ENCODE data around the gene COL6A5.
"Not testable (repeated sequence)": the region's sequence is repeated elsewhere in the genome, so short reads cannot be mapped to it uniquely, and the experiment has no call there.

COL6A5 gene

DNA sequence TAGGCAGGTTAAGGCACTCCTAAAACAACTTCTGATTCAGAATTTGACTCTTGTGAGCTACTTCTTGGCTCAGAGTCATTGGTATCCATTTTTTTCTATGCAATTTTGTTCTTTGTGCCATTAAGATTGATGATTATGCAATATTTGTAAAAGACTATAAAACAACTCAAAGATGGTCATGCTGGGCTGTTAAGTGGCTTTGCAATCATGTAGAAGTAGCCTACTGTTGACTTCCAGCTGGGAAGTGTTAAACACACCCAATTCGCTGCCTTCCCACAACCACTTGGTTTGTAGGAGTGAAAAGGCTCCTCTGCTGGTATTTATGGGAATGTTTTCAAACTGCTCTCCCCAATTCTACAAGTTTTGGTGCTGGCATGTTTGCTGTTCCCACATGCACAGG lies 96.8 kb downstream of the COL6A5 start:
- in situ Hi-C loops (cut with MboI; ENCODE audit: low sequenced_read_pairs): no loop called here

DNA sequence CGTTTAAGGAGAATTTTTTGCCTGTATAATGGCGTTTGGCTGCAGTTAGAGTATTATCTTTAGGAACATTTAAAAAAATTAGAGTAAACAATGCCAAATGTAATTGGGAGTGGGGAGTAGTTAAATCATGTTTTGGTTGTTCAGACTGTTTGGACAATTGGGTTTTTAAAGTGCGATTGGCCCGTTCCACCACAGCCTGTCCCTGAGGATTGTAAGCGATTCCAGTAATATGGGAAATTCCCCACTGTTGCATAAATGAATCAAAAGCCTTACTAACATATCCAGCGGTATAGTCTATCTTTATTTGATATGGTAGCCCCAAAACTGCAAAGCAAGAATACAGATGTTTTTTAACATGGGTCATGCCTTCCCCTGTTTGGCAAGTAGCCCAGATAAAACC lies 101.4 kb downstream of the COL6A5 start:
- in situ Hi-C loops (cut with MboI; ENCODE audit: low sequenced_read_pairs): not testable (repeated sequence)

DNA sequence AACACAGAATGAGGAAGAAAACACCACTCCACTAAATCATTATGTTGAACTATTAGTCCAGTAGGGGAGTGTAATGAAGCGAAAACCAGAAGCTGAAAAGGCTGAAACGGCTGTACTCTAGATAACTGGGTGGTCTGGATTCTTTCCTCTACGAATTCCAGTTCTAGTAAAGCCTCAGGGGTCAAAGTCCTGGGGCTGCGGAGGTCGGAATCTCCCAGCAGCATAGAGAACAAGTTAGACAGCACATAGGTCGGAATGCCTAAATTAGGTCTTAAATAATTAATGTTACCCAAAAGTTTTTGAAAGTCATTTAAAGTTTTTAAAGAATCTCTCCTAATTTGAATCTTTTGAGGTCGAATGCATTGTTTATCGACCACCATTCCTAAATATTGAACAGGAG lies 102.7 kb downstream of the COL6A5 start:
- in situ Hi-C loops (cut with MboI; ENCODE audit: low sequenced_read_pairs): not testable (repeated sequence)

DNA sequence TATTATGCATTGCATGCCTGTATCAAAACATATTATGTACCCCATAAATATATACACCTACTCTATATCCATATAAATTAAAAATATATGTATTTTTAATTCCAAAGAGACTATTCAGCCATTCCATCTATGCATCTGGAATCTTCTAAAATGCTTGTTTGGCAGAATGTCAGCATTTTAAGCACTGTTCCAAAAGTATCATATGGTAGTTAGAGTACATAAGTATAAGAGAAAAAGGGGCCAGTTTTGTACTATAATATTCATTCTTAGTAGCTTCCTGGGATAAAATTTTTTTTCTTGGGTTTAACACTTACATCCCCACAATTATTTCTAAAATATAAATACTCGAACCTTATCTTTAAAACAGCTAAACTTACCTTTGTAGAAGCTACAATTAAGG lies 111.1 kb downstream of the COL6A5 start:
- in situ Hi-C loops (cut with MboI; ENCODE audit: low sequenced_read_pairs): no loop called here

DNA sequence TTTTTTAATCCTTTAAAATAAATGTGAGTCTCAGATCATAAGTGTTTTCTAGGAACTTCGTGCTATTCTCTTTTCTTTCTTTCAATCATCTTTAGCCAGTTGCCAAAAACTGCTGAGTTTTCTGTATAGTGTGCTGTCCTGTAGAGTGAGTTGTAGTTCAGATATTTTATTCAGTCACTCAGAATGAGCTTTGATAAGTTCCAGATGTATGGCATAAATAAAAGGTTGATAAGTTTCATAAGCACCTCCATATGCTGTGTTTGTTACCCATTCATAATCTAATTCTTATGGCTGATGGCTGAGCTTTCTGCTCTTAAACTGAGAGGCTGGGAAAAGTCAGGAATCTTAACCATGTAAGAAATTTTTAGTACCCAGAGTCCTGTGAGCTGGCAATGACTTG lies 112.2 kb downstream of the COL6A5 start:
- in situ Hi-C loops (cut with MboI; ENCODE audit: low sequenced_read_pairs): no loop called here

DNA sequence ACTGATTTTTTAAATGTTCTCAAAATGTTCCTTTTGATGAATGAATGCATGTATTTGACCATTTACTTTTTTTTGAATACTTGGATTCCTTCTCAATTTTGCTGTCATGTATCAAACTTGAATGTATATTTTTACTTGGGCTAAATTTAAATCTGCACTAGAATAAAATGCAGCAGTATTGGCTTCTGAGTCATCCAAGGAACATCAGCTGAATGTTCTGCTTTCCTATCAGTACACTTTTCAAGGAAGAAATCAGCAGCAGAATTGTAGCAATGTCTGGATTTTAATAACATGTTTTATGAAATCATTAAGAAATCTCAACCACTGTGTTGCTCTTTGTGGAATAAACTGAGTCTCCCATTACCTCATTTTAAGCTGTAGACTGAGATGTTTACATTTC lies 114.5 kb downstream of the COL6A5 start:
- in situ Hi-C loops (cut with MboI; ENCODE audit: low sequenced_read_pairs): no loop called here

DNA sequence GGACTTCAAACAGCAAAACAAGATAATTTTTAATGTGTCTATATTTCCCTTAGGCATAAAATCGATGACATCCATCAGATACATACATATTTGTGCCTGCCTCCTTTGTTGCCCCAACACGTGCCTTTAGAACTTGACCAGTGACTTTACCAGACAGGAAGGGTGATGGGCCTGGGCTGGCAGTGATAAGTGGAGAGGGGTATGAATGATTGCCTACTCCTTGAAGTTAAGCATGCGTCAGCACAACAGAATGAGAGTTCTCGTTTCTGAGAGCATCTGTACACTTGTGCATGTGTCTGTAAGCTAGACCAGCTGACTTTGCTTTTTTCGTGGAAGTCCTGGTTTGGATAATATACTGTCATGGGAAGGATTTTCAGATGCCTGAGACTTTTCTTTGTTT lies 116.6 kb downstream of the COL6A5 start:
- in situ Hi-C loops (cut with MboI; ENCODE audit: low sequenced_read_pairs): no loop called here

DNA sequence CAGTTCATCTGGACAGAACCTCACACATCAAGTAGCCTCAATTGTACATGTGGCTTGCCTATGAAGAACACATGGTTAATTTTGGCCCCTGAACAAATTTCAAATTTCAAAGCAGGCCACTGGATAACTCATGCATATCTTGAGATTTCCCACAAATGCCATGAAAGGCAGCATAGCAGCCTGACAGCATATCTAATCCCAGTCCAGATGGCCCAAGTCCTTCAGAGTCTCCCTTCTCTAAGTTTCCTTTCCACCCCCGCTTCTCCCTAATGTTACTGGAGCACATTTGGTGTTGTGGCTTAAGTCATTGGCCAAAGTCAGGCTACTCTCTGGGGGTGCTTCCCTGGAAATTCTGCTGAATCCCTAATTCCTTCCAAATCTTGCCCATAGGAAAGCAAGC lies 117.7 kb downstream of the COL6A5 start:
- in situ Hi-C loops (cut with MboI; ENCODE audit: low sequenced_read_pairs): no loop called here

DNA sequence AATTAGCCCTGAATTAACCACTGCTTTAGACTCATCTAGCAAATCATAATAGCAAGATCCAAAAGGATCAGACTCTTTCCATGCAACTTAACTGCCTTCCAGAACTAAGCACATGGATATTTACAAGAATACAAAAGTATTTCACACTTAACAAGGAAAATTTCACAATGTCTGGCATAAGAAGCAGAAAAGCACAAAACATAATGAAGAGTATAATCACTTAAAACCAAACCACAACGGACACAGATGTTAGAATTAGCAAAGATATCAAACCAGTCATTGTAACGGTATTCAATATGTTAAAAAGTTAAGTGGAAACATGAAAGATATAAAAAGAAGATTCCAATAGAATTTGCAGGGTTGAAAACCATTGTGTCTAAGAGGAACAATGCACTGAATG lies 120.0 kb downstream of the COL6A5 start:
- in situ Hi-C loops (cut with MboI; ENCODE audit: low sequenced_read_pairs): no loop called here

DNA sequence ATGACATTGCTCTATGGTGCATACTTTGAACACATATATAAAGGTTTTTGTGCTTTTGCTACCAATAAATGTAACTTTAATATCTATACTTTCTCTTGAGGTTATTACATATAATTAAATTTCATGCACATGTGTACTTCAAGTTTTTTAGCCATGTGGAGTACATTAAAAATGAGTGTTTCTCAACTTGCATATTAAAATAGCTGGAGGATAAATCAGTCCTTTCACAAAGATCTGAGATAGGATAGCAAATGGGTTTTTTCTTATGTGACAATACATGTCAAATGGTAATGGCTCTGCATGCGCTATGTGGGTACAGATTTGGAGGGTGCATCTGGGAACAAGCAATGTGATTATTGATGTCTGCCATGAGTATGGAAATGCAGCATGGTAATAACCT lies 122.8 kb downstream of the COL6A5 start:
- in situ Hi-C loops (cut with MboI; ENCODE audit: low sequenced_read_pairs): no loop called here

DNA sequence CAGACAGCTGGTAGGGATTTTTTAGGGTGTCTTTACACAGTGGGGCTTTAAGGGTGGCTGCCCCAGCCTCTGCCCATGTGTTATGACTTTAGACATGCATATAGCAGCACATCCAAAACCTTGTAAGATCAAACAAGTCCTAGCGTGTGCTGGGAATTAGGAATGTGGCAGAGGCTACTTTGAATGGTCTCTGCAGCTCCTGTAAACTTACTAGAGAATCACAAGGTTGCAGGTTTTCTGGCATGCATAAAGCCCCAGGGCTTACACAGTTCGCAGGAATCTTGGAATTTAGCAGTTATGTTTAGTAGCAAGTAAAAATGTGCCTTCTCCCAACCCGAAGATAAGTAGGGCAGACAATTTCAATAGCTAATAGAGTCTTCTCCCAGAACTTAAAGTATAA lies 124.7 kb downstream of the COL6A5 start:
- in situ Hi-C loops (cut with MboI; ENCODE audit: low sequenced_read_pairs): no loop called here

DNA sequence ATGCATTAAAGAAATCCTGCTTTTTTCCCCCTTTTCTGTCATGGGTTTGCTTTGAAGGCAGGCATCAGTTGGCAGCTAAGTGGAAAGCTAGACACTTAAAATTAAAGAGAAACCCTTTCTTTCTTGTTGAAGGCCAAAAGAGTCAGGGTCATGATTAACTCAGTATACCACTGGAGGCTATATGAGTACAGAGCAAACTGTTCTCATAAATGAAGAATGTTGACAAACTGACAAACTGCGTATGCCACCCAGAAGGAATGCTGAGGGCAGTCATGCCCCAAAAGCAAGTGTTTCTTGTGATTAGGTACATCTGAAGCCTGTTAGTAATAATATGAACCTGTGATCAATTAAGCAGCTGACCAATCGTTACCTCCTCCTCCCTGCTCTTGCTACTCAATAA lies 127.9 kb downstream of the COL6A5 start:
- in situ Hi-C loops (cut with MboI; ENCODE audit: low sequenced_read_pairs): no loop called here

DNA sequence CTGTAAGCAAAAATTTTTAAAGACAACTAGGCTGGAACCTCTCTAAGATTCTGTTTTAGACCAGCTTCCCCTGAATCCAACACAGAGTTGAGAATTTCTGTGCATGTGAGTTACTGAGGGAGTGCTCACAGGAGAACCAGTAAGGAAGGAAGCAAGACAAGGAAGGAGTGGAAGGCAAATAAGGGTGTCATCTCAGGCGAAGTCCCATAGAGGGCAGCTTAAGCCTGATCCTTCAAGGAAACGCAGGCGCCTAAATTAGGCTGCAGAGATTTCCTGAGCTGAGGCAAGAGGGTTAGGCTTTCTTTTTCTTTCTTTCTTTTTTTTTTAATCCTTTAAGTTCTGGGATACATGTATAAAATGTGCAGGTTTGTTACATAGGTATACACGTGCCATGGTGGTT lies 135.3 kb downstream of the COL6A5 start:
- in situ Hi-C loops (cut with MboI; ENCODE audit: low sequenced_read_pairs): no loop called here

DNA sequence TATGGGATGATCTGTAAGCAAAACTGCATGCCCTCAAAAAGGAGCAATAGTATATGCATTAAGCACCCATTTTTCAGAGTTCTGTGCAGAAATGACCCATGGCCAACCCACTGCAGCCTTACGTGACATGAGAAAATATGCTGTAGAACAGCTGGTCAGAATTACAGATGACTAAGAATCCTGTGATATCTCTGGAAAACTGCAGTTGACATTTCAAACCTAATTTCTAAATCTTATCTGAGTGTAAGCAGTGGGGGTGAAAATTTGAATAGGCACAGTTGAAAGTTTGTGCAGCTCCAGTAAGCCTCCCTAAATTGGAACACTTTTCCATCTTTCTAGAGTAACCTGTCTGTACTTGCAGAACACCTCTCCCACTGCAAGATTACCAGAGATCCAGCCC lies 142.8 kb downstream of the COL6A5 start:
- in situ Hi-C loops (cut with MboI; ENCODE audit: low sequenced_read_pairs): no loop called here

DNA sequence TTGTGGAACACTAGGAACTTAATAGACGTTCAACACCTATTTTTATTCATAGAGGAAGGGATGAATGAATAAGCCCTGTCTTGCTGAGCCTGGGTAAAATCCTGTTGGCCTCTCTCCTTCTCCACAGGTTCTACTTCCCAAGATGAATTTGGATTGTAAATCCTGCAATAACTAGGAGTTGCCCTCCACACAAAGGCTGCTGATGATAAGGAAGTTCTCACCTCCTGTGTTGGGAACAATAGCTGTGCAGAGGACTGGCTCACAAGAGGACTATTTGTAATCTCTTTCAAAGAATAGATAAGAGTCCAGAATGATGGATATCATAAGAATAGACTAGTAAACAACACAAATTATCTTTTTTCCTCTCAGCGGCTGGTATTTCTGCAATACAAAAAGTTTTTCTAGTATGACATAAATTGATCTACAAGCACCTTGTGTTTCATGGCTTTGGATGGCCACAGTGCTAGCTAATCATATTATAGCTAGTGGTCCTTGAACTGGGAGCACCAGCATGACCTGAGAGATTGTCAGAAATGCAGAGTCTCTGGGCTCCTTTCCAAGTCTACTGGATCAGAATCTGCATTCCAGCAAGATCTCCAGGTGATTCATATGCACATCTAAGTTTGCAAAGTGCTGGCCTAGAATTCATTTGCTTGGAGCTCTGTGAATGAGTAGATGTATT lies 143.4 kb downstream of the COL6A5 start:
- in situ Hi-C loops (cut with MboI; ENCODE audit: low sequenced_read_pairs): no loop called here

DNA sequence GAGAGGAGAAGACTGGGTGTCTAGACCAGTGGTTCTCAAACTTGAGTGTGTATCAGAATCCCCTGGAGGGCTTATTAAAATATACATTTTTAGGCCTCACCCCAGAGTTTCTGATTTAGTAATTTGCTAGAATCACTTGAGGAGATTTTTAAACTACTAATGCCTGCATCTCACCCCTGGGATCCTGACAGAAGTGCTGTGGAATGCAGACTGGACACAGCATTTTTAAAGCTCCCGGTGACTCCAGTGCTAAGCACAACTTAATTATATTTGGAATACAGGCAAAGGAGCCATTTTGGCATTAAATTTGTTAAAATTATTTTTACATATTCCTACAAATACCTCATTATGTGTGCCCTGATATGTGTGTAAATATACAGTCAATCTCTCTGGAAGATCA lies 144.8 kb downstream of the COL6A5 start:
- in situ Hi-C loops (cut with MboI; ENCODE audit: low sequenced_read_pairs): no loop called here

DNA sequence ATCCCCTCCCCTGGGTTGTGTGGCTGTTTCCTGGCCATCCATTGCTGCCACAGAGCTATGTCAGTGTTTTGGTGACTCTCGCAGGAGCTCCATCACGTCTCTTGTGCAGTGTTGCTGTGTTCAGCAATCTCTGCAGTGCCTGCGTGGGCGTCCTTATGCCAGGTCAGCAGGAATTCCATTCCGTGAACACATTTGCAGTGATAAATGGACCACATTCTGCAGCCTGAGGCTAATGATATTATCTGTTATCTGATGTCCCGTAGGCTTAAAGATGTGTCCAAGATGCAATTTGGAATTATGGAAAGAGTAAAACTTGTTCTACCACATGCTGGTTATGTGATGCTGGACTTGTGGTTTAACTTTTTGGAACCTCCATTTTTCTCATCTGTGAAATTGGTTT lies 146.0 kb downstream of the COL6A5 start:
- in situ Hi-C loops (cut with MboI; ENCODE audit: low sequenced_read_pairs): no loop called here

DNA sequence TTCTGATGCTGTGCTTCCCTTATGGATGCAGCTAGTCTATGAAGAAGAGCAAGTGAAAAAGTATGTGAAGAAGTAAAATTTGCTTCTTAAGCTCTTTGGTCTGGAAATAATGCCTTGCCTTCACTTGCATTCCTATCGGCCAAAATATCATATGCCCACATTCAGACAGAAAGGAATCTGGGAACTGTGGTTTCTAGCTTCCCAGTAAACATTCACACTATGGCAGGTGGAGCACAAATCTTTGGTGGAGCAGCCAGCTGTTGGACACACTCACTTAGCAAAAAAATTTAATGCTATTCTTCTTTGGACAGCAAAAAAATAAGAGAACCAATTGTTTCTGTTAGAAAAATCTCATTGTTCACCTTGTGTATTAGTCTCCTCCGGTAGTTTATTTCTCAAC lies 159.2 kb downstream of the COL6A5 start:
- in situ Hi-C loops (cut with MboI; ENCODE audit: low sequenced_read_pairs): no loop called here

DNA sequence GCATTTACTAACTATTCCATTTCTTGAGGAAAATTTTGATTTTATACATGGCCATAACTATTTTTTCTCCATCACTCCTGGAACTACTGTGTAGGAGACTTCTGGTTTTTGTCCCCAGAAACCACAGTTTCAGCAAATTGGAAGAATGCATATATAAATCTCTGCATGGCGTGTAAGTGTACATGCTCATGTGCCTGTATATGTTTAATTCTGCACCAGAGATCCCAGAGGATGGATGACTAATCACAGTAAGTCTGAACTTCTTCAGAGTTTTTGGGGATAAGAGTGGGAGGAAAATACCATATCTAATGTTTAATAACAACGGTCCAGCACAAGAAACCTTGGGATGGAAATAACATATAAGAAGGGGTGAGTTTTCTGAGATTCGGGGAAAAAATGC lies 160.6 kb downstream of the COL6A5 start:
- in situ Hi-C loops (cut with MboI; ENCODE audit: low sequenced_read_pairs): no loop called here

DNA sequence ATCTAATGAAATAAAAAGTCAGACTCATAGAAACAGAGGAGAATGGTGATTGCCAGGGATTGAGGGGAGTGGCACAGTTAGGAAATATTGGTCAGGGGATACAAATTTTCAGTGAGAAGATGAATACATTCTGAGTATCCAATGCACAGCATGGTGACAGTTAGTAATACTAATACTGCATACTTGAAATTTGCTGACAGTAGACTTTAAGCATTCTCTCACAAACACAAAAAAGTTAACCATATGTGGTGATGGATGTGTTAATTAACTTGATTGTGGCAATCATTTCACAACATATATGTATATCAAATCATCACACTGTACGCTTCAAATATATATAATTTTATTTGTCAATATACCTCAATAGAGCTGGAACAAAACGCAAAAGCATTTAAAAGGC lies 162.3 kb downstream of the COL6A5 start:
- in situ Hi-C loops (cut with MboI; ENCODE audit: low sequenced_read_pairs): no loop called here

DNA sequence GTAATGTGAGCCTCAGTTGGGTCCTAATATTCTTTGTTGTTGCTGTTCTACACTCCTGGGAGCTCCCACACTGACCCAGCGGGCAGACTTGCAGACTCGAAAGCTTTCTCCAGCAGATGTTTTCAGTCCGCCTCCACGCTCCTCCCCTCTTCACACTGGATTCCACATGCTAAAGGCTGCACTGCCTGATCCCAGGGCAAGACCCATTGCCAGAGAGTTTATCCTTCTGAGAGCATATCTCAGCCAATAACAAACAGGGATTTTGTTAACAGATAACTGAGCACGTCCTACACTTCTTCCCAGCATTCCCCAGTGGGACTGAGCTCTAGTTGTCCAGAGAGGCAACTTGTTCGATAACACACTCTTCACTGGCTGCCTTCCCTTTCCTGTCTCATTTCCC lies 163.5 kb downstream of the COL6A5 start:
- in situ Hi-C loops (cut with MboI; ENCODE audit: low sequenced_read_pairs): no loop called here

DNA sequence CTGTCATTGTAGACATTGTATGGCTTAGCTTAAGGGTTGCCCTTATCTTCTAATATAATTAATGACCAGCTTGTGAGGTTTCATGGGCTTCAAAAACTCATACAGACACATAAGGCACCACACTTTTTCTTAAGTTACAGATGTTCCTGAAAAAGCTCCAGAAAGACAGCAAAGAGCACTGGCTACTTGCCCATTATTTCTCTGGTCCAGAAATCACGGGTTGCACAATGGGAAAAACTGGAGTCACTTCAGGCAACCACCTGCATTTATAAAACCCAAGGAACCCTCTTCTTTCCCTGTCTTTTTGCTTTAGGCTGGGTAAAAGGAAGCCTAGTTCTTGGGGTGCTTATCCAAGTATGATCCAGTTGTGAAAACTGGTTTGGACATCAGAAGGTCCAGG lies 169.2 kb downstream of the COL6A5 start:
- in situ Hi-C loops (cut with MboI; ENCODE audit: low sequenced_read_pairs): no loop called here

DNA sequence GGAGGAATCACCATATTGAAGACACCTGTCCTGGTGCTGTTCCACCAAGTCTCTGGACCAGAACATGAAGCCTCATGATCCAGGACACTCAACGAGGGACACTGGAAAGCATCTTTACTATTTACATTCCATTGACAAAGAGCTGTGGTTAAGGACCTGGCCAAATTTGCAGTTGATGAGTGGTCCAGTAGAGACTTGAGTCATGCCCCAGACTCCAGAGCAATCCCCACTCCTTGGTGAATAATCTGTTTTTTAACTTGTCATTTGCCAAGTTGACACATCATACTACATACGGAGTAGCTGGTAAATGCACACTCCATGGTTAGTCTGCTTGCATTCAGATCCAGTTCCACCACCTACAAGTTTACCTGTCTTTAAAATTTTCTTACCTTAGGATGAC lies 170.3 kb downstream of the COL6A5 start:
- in situ Hi-C loops (cut with MboI; ENCODE audit: low sequenced_read_pairs): no loop called here
